ENCODE results near the gene SYT8. TPM values are rescaled to one million over a fixed set of nuclear protein-coding genes. Genes with fewer than 3 reads are reported as not detected.

Gene SYT8
- polyA plus RNA-seq, 1 of the 3 experiments (the other 2 are of a cell fraction) = not detected

GRCh38 chr11:1864831-1865665 lies 30.3 kb downstream of the SYT8 start (continued):
- TF ChIP-seq, protein P1, sequence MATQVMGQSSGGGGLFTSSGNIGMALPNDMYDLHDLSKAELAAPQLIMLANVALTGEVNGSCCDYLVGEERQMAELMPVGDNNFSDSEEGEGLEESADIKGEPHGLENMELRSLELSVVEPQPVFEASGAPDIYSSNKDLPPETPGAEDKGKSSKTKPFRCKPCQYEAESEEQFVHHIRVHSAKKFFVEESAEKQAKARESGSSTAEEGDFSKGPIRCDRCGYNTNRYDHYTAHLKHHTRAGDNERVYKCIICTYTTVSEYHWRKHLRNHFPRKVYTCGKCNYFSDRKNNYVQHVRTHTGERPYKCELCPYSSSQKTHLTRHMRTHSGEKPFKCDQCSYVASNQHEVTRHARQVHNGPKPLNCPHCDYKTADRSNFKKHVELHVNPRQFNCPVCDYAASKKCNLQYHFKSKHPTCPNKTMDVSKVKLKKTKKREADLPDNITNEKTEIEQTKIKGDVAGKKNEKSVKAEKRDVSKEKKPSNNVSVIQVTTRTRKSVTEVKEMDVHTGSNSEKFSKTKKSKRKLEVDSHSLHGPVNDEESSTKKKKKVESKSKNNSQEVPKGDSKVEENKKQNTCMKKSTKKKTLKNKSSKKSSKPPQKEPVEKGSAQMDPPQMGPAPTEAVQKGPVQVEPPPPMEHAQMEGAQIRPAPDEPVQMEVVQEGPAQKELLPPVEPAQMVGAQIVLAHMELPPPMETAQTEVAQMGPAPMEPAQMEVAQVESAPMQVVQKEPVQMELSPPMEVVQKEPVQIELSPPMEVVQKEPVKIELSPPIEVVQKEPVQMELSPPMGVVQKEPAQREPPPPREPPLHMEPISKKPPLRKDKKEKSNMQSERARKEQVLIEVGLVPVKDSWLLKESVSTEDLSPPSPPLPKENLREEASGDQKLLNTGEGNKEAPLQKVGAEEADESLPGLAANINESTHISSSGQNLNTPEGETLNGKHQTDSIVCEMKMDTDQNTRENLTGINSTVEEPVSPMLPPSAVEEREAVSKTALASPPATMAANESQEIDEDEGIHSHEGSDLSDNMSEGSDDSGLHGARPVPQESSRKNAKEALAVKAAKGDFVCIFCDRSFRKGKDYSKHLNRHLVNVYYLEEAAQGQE (IDR thresholded peaks at IDR 0.05; ENCODE audit: low read depth, low read length) = no peak
- TF ChIP-seq MEF2A (IDR thresholded peaks at IDR 0.05; ENCODE audit: borderline replicate concordance, low read depth) (no peak), YY1 (IDR thresholded peaks at IDR 0.05; ENCODE audit: low read depth) (no peak), RCOR1 (IDR thresholded peaks at IDR 0.05; ENCODE audit: low read length) (no peak), RAD21 (IDR thresholded peaks at IDR 0.05; ENCODE audit: low read length) (no peak), CHD2 (IDR thresholded peaks at IDR 0.05; ENCODE audit: low read length, partially characterized antibody) (no peak), ELF1 (IDR thresholded peaks at IDR 0.05) (no peak), NRF1 (IDR thresholded peaks at IDR 0.05; ENCODE audit: low read depth, low read length) (no peak), TEAD4 (IDR thresholded peaks at IDR 0.05; ENCODE audit: borderline replicate concordance, insufficient read depth) (no peak), USF1 (IDR thresholded peaks at IDR 0.05; ENCODE audit: borderline replicate concordance, low read depth) (no peak)

GRCh38 chr11:1866226-1866625 lies 31.4 kb downstream of the SYT8 start:
- ChIA-PET POLR2A (no interaction called here), CTCF (interaction anchor here (0.7 to 2.8 kb wide), 7 partner anchors 10 to 290 kb away, joined by 3 to 11 read pairs (median 4); no protein-coding TSS in a partner anchor)
- no peaks in the 10 kb centered on the region for H3K9me3 ChIP-seq
- H3K36me3 ChIP-seq (replicated peaks in 1 of 2; ENCODE audit: control insufficient read depth in 1 of 2, insufficient read depth in 2 of 2, low read length in 1 of 2) = no peaks in the 10 kb centered on the region
- H3K79me2 ChIP-seq (ENCODE audit: insufficient read depth) = no peaks in the 10 kb centered on the region
- no peaks in the 10 kb centered on the region for H4K20me1 ChIP-seq (ENCODE audit: insufficient read depth)
- peaks cover 18 to 44% of the 10 kb centered on the region in 2 experiments; a peak in 3 of 4 replicates for H3K4me1 ChIP-seq (ENCODE audit: control insufficient read depth in 1 of 2, insufficient read depth in 2 of 2, low read depth in 1 of 2, low read length in 1 of 2)
- H3K4me2 ChIP-seq = no peak overlapping the region
- no peak for DNase-seq
- no peak overlapping the region for H3K4me3 ChIP-seq (ENCODE audit: low read depth in 2 of 2, low read length in 1 of 2)
- H3K9me2 ChIP-seq = no peaks in the 10 kb centered on the region
- H3F3A ChIP-seq (replicated peaks; ENCODE audit: insufficient read depth) = no peaks in the 10 kb centered on the region
- TF ChIP-seq FOXM1 (IDR thresholded peaks at IDR 0.05; ENCODE audit: low read depth) (no peak), MXI1 (IDR thresholded peaks at IDR 0.05; ENCODE audit: low read depth, low read length) (no peak), EP300 (IDR thresholded peaks at IDR 0.05; ENCODE audit: borderline replicate concordance in 1 of 2, low read depth in 1 of 2, low read length in 1 of 2) (no peak), FOSL2 (IDR thresholded peaks at IDR 0.05; ENCODE audit: borderline replicate concordance, low read depth) (no peak)
- H3K27me3 ChIP-seq (ENCODE audit: insufficient read depth) = no peaks in the 10 kb centered on the region
- WGBS (ENCODE audit: low lambda C conversion rate) = 80% methylated on average over 1 of the region's 8 CpGs
- no peak overlapping the region for H3K9ac ChIP-seq
- no peak overlapping the region for H2AFZ ChIP-seq (ENCODE audit: low read depth)
- no peak overlapping the region for H3K27ac ChIP-seq (ENCODE audit: low read depth in 2 of 2, low read length in 1 of 2)
